H9 (cell line): ENCODE data around the gene COA7. TPM values are rescaled to one million over a fixed set of nuclear protein-coding genes. Genes with fewer than 3 reads are reported as not detected.
A peak's percentile ranks its signal among the peaks of the same experiment; 100 is the strongest.

ENCODE experiments used
- DNase-seq: peaks from one replicate; pipeline ENCODE4 v3.0.0-alpha.2; 2017
- H2AFZ ChIP-seq: one replicate; pipeline ENCODE4 v1.6.1; 2013; ENCODE audit warnings: mild to moderate bottlenecking, low read length, control low read depth, moderate library complexity
- H2AK5ac ChIP-seq: 2 replicates; pipeline ENCODE4 v1.6.1; 2013; ENCODE audit warnings: low read length, control low read depth, mixed read lengths; ENCODE audit not compliant: insufficient read length
- H2BK120ac ChIP-seq: one replicate; pipeline ENCODE4 v1.6.1; 2013; ENCODE audit warnings: low read depth, mild to moderate bottlenecking, low read length, control low read depth, inconsistent platforms; ENCODE audit not compliant: poor library complexity, severe bottlenecking
- H2BK12ac ChIP-seq: 2 replicates; pipeline ENCODE4 v1.6.1; 2013; ENCODE audit warnings: low read length, control low read depth, mixed read lengths, low read depth; ENCODE audit not compliant: insufficient read length
- H2BK15ac ChIP-seq: 2 replicates; pipeline ENCODE4 v1.6.1; 2013; ENCODE audit warnings: low read depth, low read length, control low read depth
- H2BK20ac ChIP-seq: one replicate; pipeline ENCODE4 v1.6.1; 2013; ENCODE audit warnings: low read depth, mild to moderate bottlenecking, low read length, control low read depth, inconsistent platforms; ENCODE audit not compliant: poor library complexity, severe bottlenecking
- H2BK5ac ChIP-seq: 2 replicates; pipeline ENCODE4 v1.6.1; 2013; ENCODE audit warnings: low read length, control low read depth, mixed read lengths; ENCODE audit not compliant: insufficient read length
- H3K14ac ChIP-seq: 2 replicates; pipeline ENCODE4 v1.6.1; 2013; ENCODE audit warnings: low read length, control low read depth; ENCODE audit not compliant: insufficient read depth
- H3K18ac ChIP-seq: 2 replicates; pipeline ENCODE4 v1.6.1; 2013; ENCODE audit warnings: low read depth, mild to moderate bottlenecking, mixed read lengths, low read length, control low read depth; ENCODE audit not compliant: insufficient read length
- H3K23ac ChIP-seq: 2 replicates; pipeline ENCODE4 v1.6.1; 2013; ENCODE audit warnings: low read length, control low read depth, mixed read lengths, low read depth; ENCODE audit not compliant: insufficient read length
- H3K23me2 ChIP-seq: 2 replicates; pipeline ENCODE4 v1.6.1; 2013; ENCODE audit warnings: low read depth, mild to moderate bottlenecking, mixed read lengths, low read length, control low read depth; ENCODE audit not compliant: insufficient read length, poor library complexity, severe bottlenecking
- H3K27ac ChIP-seq: 2 replicates; pipeline ENCODE4 v1.5.1; 2013; ENCODE audit warnings: low read length, control low read depth, mixed read lengths, low read depth; ENCODE audit not compliant: insufficient read length
- H3K27me3 ChIP-seq: 2 replicates; pipeline ENCODE4 v1.6.1; 2013; ENCODE audit warnings: low read length, control low read depth, inconsistent platforms; ENCODE audit not compliant: insufficient read depth
- H3K4ac ChIP-seq: 2 replicates; pipeline ENCODE4 v1.6.1; 2013; ENCODE audit warnings: low read depth, mild to moderate bottlenecking, control low read depth, inconsistent platforms, low read length, moderate library complexity
- H3K4me1 ChIP-seq: 2 replicates; pipeline ENCODE4 v1.6.1; 2013; ENCODE audit warnings: low read length, control low read depth, inconsistent platforms; ENCODE audit not compliant: insufficient read depth
- H3K4me2 ChIP-seq: 2 replicates; pipeline ENCODE4 v1.6.1; 2013; ENCODE audit warnings: low read length, control low read depth, mixed read lengths; ENCODE audit not compliant: insufficient read length, insufficient read depth
- H3K56ac ChIP-seq: 2 replicates; pipeline ENCODE4 v1.6.1; 2013; ENCODE audit warnings: low read depth, mild to moderate bottlenecking, mixed read lengths, low read length, control low read depth; ENCODE audit not compliant: insufficient read length
- H3K79me1 ChIP-seq: 2 replicates; pipeline ENCODE4 v1.6.1; 2013; ENCODE audit warnings: low read depth, mild to moderate bottlenecking, moderate library complexity, low read length, control low read depth, inconsistent platforms; ENCODE audit not compliant: insufficient read depth, poor library complexity, severe bottlenecking
- H3K79me2 ChIP-seq: 2 replicates; pipeline ENCODE4 v1.6.1; 2013; ENCODE audit warnings: low read length, control low read depth, inconsistent platforms; ENCODE audit not compliant: insufficient read depth
- H3K9ac ChIP-seq: 2 replicates; pipeline ENCODE4 v1.6.1; 2013; ENCODE audit warnings: low read length, control low read depth, mixed read lengths; ENCODE audit not compliant: insufficient read length; ENCODE audit errors: extremely low read depth
- H3K9me3 ChIP-seq: one replicate; pipeline ENCODE4 v1.6.1; 2013; ENCODE audit warnings: low read depth, low read length, inconsistent platforms; ENCODE audit not compliant: control insufficient read depth
- H3T11ph ChIP-seq: one replicate; pipeline ENCODE4 v1.6.1; 2013; ENCODE audit warnings: mild to moderate bottlenecking, low read length, control low read depth, inconsistent platforms
- H4K20me1 ChIP-seq: one replicate; pipeline ENCODE4 v1.6.1; 2013; ENCODE audit not compliant: control insufficient read depth, insufficient read length, insufficient read depth
- H4K5ac ChIP-seq: 2 replicates; pipeline ENCODE4 v1.6.1; 2013; ENCODE audit warnings: low read depth, mild to moderate bottlenecking, mixed read lengths, low read length, control low read depth; ENCODE audit not compliant: insufficient read length
- H4K8ac ChIP-seq: replicated peaks from 2 replicates; pipeline ENCODE4 v1.6.1; 2013; ENCODE audit warnings: low read length, control low read depth, mixed read lengths, low read depth; ENCODE audit not compliant: insufficient read length
- H4K91ac ChIP-seq: 2 replicates; pipeline ENCODE4 v1.6.1; 2013; ENCODE audit warnings: low read depth, mild to moderate bottlenecking, moderate library complexity, mixed read lengths, low read length, control low read depth; ENCODE audit not compliant: insufficient read length
- H3K27ac Mint-ChIP-seq, 3 experiments: 2 replicates in 2 of 3; 3 replicates in 1 of 3; pipeline ENCODE4 v1.8.0; 2020 to 2021; ENCODE audit warnings: mixed read lengths in 3 of 3, mild to moderate bottlenecking in 1 of 3, moderate library complexity in 1 of 3
- H3K27me3 Mint-ChIP-seq: 2 replicates; pipeline ENCODE4 v1.8.0; 2021; ENCODE audit warnings: low read depth, mild to moderate bottlenecking, moderate library complexity, mixed read lengths
- H3K36me3 Mint-ChIP-seq, 3 experiments: 2 replicates in 2 of 3; 3 replicates in 1 of 3; pipeline ENCODE4 v1.8.0; 2020 to 2021; ENCODE audit warnings: low read depth in 3 of 3, mixed read lengths in 3 of 3; ENCODE audit not compliant: insufficient read depth in 1 of 3
- H3K4me1 Mint-ChIP-seq, 2 experiments: 2 replicates each; pipeline ENCODE4 v1.8.0; 2020; ENCODE audit warnings: mixed read lengths in 2 of 2
- H3K4me3 Mint-ChIP-seq, 2 experiments: 2 replicates in 1 of 2; 3 replicates in 1 of 2; pipeline ENCODE4 v1.8.0; 2020 to 2021; ENCODE audit warnings: mild to moderate bottlenecking in 2 of 2, mixed read lengths in 2 of 2, moderate library complexity in 1 of 2
- H3K9me3 Mint-ChIP-seq, 2 experiments: 2 replicates in 1 of 2; 3 replicates in 1 of 2; pipeline ENCODE4 v1.8.0; 2020; ENCODE audit warnings: mild to moderate bottlenecking in 2 of 2, mixed read lengths in 2 of 2, moderate library complexity in 1 of 2
- CTCF ChIP-seq: fragments of 200-600 bp; sonication (generic); conservative IDR thresholded peaks from 3 replicates; pipeline ENCODE4 v1.8.0; 2021; ENCODE audit warnings: antibody characterized with exemption, mild to moderate bottlenecking
- WGBS: extraction: QIAGEN DNeasy Blood & Tissue Kit; methylation state at CpG from one replicate; pipeline ENCODE4 v1.1.7; 2013; ENCODE audit warnings: missing lambda C conversion rate, low lambda C conversion rate, mixed read lengths; ENCODE audit not compliant: insufficient read length; ENCODE audit errors: extremely low coverage; 5-methylcytosine and 5-hydroxymethylcytosine counted together
- total RNA-seq: library from RNA; stranded (reverse); gene quantifications from 2 replicates; pipeline ENCODE4 v1.2.1, GENCODE V29; 2021

The COA7 gene
- total RNA-seq, 1 experiment from 2014 or later, result 69.1 TPM

DNA sequence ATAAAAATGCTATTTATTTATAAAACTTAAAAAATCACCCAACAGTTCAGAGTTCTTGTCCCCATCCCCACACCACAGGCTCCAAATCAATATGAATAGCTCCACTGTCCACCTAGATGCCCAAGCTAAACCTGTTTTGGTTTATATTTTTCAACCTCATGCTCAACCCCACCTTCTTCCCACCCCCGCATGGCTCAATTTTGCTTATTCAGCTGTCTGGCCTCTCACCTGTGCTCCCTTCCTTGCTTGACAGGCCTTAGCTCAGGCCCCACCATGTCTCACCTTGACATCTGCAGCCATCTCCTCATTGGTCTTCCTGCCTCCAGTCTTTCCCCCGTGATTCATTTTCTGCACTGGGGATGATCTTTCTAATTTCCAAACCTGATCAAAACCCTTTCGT is 17.8 kb downstream of the COA7 start:
- no CpG with 5 or more reads among the region's 3 CpGs for WGBS
- no peaks in the 10 kb centered on the region for H4K20me1 ChIP-seq
- H4K91ac ChIP-seq, result no peak overlapping the region
- Mint-ChIP-seq H3K4me3 (no peak overlapping the region), H3K4me1 (peaks cover 16 to 21% of the 10 kb centered on the region in 2 experiments), H3K36me3 (peaks cover 2 to 17% (median 4%) of the 10 kb centered on the region in 3 experiments), H3K9me3 (no peaks in the 10 kb centered on the region; a peak in 1 of 5 replicates), H3K27ac (peak overlapping the region in 1 of 3 experiments; percentile 0; a peak in 2 of 7 replicates), H3K27me3 (no peaks in the 10 kb centered on the region)
- H3K23me2 ChIP-seq, result no peaks in the 10 kb centered on the region
- H3K79me1 ChIP-seq, result no peaks in the 10 kb centered on the region
- no peak overlapping the region for H2BK120ac ChIP-seq
- H2BK20ac ChIP-seq, result no peak overlapping the region
- no peak overlapping the region for H4K5ac ChIP-seq
- H3K18ac ChIP-seq, result no peak overlapping the region
- no peak overlapping the region for H2BK12ac ChIP-seq
- H3K9me3 ChIP-seq, result no peaks in the 10 kb centered on the region
- no peak overlapping the region for H3K27ac ChIP-seq
- no peak overlapping the region for H2BK15ac ChIP-seq
- H2AFZ ChIP-seq, result no peak overlapping the region
- TF ChIP-seq CTCF, result no peak
- H3T11ph ChIP-seq, result no peak overlapping the region
- no peak overlapping the region for H2BK5ac ChIP-seq
- H3K4me2 ChIP-seq, result no peak overlapping the region
- no peak overlapping the region for H3K56ac ChIP-seq
- no peak overlapping the region for H2AK5ac ChIP-seq
- no peak overlapping the region for H3K9ac ChIP-seq
- H3K4ac ChIP-seq, result no peak overlapping the region
- H3K14ac ChIP-seq, result no peak overlapping the region
- no peaks in the 10 kb centered on the region for H3K79me2 ChIP-seq
- no peak overlapping the region for H4K8ac ChIP-seq
- DNase-seq, result no peak
- no peaks in the 10 kb centered on the region for H3K27me3 ChIP-seq
- H3K23ac ChIP-seq, result no peak overlapping the region
- no peaks in the 10 kb centered on the region; the same call in 1 of the 2 replicates for H3K4me1 ChIP-seq
